GM12878 (cell line): ENCODE data around the gene HBA1.

ENCODE experiments used
- CBX5 ChIP-seq: sonication (generic); IDR thresholded peaks from 2 replicates; pipeline ENCODE4 v1.6.1; 2016; ENCODE audit warnings: low read depth, moderate library complexity, mild to moderate bottlenecking, inconsistent platforms
- CTCF ChIP-seq, 3 experiments: IDR thresholded peaks in 2 of 3; conservative IDR thresholded peaks in 1 of 3; 2 replicates each; pipeline ENCODE4 v1.5.1; 2011; ENCODE audit warnings: low read depth in 3 of 3, low read length in 3 of 3, mild to moderate bottlenecking in 3 of 3, control low read depth in 2 of 3, moderate library complexity in 2 of 3, inconsistent platforms in 1 of 3, mixed read lengths in 1 of 3; ENCODE audit not compliant: control insufficient read depth in 2 of 3, insufficient read depth in 1 of 3; ENCODE audit errors: extremely low read depth in 1 of 3
- FOS ChIP-seq: IDR thresholded peaks from 3 replicates; pipeline ENCODE4 v1.6.1; 2011; ENCODE audit warnings: borderline replicate concordance; ENCODE audit not compliant: insufficient read length; ENCODE audit errors: extremely low read depth
- GABPA ChIP-seq: IDR thresholded peaks from 2 replicates; pipeline ENCODE4 v1.6.1; 2014; ENCODE audit warnings: antibody characterized with exemption, low read depth, mild to moderate bottlenecking, inconsistent platforms
- MXI1 ChIP-seq: fragments of 150-350 bp; IDR thresholded peaks from 2 replicates; pipeline ENCODE4 v1.6.1; 2011; ENCODE audit warnings: low read depth, mild to moderate bottlenecking, inconsistent platforms, low read length, improper control_type of control experiment
- NR2C1 ChIP-seq: fragments of 450-650 bp; IDR thresholded peaks from 2 replicates; pipeline ENCODE4 v1.6.1; 2017; ENCODE audit warnings: antibody characterized with exemption, mild to moderate bottlenecking, moderate library complexity
- NRF1 ChIP-seq: conservative IDR thresholded peaks from 2 replicates; pipeline ENCODE4 v1.6.1; 2011; ENCODE audit warnings: mild to moderate bottlenecking, low read depth, low read length, improper control_type of control experiment
- RFX5 ChIP-seq: IDR thresholded peaks from 2 replicates; pipeline ENCODE4 v1.6.1; 2011; ENCODE audit warnings: low read depth, low read length, improper control_type of control experiment
- SIX5 ChIP-seq: IDR thresholded peaks from 2 replicates; pipeline ENCODE4 v1.6.1; 2011; ENCODE audit warnings: mild to moderate bottlenecking, low read depth, low read length, moderate library complexity; ENCODE audit not compliant: severe bottlenecking
- SP1 ChIP-seq: IDR thresholded peaks from one replicate; pipeline ENCODE4 v1.6.1; 2011; ENCODE audit warnings: low read depth, low read length
- TF ChIP-seq, protein P1 (sequence below): fragments of 450-650 bp; formaldehyde crosslinking; IDR thresholded peaks from 2 replicates; pipeline ENCODE4 v1.5.0; 2022; ENCODE audit warnings: mild to moderate bottlenecking, missing genetic modification characterization
- TF ChIP-seq, protein P2 (sequence below): fragments of 450-650 bp; IDR thresholded peaks from 2 replicates; pipeline ENCODE4 v1.6.1; 2016; ENCODE audit warnings: mild to moderate bottlenecking

- TF ChIP-seq SIX5 (no peak), SP1 (no peak), CTCF (IDR thresholded peaks at IDR 0.05 in 2 of 3, conservative IDR thresholded peaks at IDR 0.05 in 1 of 3; ENCODE audit: control insufficient read depth in 2 of 3, extremely low read depth in 1 of 3, insufficient read depth in 1 of 3, low read depth in 3 of 3, low read length in 3 of 3) (no peak), RFX5 (no peak), NR2C1 (no peak), CBX5 (no peak), NRF1 (no peak), GABPA (no peak), MXI1 (no peak), FOS (no peak)
- TF ChIP-seq, protein P1, sequence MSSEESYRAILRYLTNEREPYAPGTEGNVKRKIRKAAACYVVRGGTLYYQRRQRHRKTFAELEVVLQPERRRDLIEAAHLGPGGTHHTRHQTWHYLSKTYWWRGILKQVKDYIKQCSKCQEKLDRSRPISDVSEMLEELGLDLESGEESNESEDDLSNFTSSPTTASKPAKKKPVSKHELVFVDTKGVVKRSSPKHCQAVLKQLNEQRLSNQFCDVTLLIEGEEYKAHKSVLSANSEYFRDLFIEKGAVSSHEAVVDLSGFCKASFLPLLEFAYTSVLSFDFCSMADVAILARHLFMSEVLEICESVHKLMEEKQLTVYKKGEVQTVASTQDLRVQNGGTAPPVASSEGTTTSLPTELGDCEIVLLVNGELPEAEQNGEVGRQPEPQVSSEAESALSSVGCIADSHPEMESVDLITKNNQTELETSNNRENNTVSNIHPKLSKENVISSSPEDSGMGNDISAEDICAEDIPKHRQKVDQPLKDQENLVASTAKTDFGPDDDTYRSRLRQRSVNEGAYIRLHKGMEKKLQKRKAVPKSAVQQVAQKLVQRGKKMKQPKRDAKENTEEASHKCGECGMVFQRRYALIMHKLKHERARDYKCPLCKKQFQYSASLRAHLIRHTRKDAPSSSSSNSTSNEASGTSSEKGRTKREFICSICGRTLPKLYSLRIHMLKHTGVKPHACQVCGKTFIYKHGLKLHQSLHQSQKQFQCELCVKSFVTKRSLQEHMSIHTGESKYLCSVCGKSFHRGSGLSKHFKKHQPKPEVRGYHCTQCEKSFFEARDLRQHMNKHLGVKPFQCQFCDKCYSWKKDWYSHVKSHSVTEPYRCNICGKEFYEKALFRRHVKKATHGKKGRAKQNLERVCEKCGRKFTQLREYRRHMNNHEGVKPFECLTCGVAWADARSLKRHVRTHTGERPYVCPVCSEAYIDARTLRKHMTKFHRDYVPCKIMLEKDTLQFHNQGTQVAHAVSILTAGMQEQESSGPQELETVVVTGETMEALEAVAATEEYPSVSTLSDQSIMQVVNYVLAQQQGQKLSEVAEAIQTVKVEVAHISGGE (CRISPR knock-in tag), result no peak
- TF ChIP-seq, protein P2, sequence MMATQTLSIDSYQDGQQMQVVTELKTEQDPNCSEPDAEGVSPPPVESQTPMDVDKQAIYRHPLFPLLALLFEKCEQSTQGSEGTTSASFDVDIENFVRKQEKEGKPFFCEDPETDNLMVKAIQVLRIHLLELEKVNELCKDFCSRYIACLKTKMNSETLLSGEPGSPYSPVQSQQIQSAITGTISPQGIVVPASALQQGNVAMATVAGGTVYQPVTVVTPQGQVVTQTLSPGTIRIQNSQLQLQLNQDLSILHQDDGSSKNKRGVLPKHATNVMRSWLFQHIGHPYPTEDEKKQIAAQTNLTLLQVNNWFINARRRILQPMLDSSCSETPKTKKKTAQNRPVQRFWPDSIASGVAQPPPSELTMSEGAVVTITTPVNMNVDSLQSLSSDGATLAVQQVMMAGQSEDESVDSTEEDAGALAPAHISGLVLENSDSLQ, result no peak
These were observed 17.2 kb upstream of the HBA1 start for GRCh38 chr16:159136-159849.
